NOMO-1 treated with dmso at 0.1 percent for 144 hours (cell line): ENCODE results near the gene TMEM134.
A peak's percentile ranks its signal among the peaks of the same experiment; 100 is the strongest.
"Not testable (repeated sequence)": the region's sequence is repeated elsewhere in the genome, so short reads cannot be mapped to it uniquely, and the experiment has no call there.

ENCODE experiments used
- DNase-seq: peaks from one replicate; lab custom pipeline; 2025; ENCODE audit not compliant: unreplicated experiment; lab: John Stamatoyannopoulos, UW

Gene TMEM134

DNA sequence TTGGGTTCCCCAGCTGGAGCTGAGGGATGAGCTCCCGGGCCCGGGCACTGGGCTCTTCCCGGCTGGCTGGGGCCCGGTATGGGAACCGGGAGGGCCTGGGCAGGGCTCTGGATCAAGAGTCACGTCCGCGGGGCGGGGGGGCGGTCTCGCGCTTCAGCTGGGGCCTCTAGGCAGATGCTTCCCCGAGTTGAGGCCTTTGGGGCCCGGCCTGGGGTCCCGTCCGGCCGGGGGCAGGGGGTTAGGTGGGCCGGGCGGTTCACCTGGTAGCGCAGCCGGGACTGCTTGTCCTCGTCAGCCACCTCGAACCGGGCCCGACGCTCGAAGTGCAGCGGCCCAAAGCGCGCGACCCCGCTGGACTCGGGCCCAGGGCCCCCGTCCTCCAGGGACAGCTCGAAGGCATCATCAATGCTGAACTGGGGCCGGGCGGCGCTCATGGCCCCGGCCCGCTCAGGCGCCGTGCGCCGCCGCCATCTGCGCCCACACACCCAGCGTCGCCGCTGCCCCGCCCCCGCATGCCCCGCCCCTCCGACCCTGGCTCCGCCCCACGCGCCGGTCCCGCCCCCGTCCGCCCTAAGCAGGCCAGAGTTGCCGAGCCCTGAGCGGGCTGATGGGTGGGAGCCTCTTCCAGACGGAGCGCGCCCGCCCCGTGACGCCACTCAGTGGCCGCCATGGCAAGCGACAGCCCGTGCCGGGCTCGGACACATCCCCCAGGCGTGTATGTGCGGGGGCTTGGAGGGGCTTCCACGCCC is at the start of gene TMEM134:
TMEM134 (minus strand) TSS at position 493 of the 749 bp plus-strand sequence; CDS start at position 434, 59 bp downstream.
- DNase-seq: peak; percentile 79

GRCh38 chr11:67517784-67518552 is 48.9 kb upstream of the TMEM134 start:
- DNase-seq: no peak

- no peak for DNase-seq
Measured at GRCh38 chr11:67516806-67517205, 47.8 kb upstream of the TMEM134 start.

DNA sequence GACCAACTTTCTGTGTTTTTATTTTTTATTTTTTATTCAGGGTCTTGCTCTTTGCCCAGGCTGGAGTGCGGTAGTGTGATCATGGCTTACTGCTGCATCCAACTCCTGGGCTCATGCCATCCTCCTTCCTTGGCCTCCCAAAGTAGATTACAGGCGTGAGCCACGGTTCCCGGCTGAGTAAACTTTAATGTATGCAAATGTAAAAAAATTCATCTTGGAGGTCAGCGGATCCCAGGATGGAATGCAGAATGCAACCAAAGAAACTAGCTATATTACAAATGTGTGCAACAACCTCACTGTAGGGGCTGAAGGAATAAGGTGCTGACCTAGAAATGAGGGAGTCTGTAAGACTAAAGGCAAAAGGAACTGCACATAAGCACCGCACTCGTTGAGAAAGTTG is 45.1 kb upstream of the TMEM134 start:
- no peak for DNase-seq

DNA sequence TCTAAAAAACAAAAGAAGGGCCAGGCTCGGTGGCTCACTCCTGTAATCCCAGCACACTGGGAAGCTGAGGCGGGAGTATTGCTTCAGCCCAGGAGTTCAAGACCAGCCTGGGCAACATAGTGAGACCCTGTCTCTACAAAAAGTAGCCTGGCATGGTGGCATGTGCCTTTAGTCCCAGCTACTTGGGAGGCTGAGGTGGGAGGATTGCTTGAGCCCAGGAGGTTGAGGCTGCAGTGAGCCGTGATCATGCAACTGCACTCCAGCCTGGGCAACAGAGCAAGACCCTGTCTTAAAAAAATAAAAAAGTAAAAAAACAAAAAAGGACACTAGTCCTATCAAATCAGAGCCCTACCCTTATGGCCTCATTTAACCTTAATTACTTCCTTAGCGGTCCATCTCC is 42.5 kb upstream of the TMEM134 start:
- not testable (repeated sequence) for DNase-seq

- no peak for DNase-seq
Measured at GRCh38 chr11:67510023-67510345, 40.9 kb upstream of the TMEM134 start.

DNA sequence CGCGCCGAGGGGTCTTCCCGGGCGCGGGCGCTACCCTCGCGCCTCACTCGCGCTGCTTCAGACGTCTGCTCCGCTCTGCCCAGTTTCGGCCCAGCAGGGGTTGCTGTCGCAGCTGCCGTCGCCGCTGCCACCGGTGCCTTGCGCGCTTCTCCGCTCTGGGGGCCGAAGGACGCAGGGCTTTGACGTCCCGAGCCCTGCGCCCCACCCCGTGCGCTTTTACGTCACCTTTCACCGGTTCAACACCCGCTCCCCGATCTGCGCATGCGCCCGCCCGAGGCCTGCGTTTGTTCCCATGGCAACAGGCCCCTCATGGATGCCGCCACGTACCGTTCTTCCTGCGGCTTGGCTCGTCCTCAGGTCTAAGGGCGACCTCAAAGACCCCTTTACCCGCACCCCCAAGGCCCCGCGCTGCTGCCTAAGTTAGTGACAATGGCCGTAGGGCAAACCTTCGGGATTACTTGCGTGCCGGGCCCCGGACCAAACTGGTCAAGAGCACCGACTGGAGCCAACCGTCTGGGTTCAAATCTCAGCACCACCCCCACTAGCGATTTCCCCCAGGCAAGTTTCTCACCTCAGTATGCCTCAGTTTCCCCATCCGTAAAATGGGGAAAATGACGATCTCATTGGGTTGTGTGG is 39.6 kb upstream of the TMEM134 start:
- peak; percentile 98 for DNase-seq

GRCh38 chr11:67507864-67508485 is 38.9 kb upstream of the TMEM134 start, which contains the start of gene CDK2AP2:
TSS of gene CDK2AP2 (minus strand) at chr11:67508162. CDS start at chr11:67508082, 80 bp downstream.
- DNase-seq: peak; percentile 97

DNA sequence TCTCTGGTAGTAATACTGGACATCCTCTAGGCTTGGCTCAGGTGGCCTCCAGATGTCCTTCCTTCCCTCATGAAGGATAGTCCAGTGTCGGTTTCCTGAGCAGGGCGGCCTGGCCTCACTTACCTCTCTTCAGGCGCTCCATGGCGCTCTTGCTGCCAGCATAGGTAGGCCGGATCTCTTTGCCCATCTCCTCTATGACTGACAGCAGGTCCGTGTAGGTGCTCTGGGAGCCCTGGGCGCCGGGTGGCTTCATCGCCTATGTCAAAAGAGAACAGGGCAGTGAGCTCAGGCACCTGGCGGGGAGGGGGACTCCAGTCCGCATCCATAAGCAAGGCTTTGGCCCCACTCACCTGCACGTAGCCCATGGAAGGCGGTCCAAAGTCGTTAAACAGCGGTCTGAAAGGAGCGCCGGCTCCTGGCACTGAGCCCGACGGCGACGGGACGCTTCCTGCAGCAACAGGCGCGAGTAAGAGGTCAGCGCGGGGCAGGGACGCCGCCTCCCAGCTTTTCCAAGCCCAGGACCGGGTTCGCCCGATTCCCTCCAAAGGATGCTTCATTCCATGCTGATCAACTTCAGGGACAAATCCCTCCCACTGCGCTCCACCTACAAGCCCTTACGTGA is 38.3 kb upstream of the TMEM134 start:
- DNase-seq: no peak

GRCh38 chr11:67506426-67507051 is 37.5 kb upstream of the TMEM134 start:
- no peak for DNase-seq

DNA sequence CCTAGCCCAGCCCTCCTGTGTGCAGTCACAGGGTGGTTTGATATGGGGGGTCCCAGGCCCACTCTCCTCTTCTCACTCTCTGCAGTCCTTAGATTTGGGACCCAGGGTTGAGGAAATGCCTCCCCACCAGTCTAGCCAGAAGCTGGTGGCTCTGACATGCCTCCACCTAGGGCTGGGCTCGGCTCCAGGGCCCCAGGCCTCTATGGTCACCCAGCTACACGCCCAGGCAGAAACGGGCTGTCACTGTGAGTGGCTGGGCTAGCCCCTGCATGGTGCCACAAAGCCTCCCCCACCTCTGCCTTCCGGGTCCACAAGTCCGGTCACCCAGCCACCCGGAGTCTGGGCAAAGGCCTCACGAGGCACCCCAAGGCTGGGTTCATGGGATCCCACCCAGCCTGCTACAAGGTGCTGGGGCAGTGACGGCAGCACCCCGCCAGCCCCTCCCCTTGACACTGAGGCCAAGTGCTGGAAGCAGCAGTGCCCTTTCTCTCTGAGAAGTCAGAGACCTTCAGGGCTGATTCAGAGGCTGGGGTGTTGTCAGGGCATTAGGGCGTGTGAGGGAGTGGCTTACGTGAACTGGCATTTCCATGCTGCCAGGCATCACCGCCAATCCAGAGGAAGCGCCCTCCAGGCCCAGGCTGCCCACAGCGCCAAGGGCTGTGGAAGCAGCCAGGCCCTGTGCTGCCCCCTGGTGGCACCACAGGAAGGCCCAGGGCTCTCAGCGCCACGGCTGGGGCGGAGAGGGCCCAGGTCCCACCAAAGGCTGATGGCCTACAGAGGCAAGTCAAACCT is 36.8 kb upstream of the TMEM134 start:
- peak; percentile 90 for DNase-seq

- peak; percentile 8 for DNase-seq
Measured at GRCh38 chr11:67504950-67505581, 36.0 kb upstream of the TMEM134 start, which contains the start of gene PITPNM1. TSS of gene PITPNM1 (minus strand) at chr11:67505363. CDS start at chr11:67504180, 1,183 bp downstream.

DNA sequence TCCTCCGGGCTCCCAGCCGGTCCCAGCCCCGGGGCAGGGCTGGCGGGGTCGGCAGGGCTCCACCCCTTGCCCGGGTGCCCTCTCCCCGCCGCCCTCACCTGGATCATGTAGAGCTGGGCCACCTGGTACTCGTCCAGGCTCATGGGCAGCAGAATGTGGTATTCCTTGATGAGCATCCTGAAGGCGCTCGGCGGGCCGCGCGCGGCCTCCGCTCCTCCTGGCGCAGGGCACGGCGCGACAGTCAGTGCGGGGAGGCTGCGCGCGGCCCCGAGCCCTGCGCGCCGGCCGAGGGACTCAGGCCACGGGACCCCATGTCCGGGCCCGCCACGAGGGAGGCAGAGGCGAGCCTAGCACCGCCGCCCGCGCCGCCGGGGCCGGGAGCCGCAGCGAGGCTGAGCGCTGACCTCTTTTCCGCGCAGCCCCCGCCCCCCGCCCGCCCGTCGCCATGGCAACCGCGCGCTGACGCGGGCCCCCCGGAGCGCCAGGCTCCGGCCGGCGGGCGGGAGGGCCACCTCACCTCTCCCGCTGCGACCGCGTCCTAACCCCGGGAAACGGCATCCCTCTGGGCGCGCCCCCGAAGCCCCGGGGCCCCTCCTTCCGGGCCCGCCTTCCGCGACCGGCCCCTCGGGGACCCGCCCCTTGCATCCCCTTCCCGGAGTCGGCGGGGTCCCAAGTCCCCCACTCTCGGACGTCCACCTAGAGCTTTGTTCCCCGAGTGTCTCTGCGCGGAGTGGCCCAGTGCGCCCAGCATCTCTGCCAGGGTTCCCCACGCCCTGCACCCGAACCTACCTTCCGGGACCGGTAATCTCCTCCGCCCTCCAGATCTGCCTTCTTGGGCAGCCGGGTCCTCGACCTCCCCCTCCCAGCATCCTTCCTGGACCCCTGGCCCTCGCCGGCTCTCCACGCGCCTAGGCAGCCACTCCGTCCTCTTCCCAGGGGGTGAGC is 35.2 kb upstream of the TMEM134 start:
- DNase-seq: no peak

- DNase-seq: no peak
Measured at GRCh38 chr11:67503119-67504004, 34.3 kb upstream of the TMEM134 start.

DNA sequence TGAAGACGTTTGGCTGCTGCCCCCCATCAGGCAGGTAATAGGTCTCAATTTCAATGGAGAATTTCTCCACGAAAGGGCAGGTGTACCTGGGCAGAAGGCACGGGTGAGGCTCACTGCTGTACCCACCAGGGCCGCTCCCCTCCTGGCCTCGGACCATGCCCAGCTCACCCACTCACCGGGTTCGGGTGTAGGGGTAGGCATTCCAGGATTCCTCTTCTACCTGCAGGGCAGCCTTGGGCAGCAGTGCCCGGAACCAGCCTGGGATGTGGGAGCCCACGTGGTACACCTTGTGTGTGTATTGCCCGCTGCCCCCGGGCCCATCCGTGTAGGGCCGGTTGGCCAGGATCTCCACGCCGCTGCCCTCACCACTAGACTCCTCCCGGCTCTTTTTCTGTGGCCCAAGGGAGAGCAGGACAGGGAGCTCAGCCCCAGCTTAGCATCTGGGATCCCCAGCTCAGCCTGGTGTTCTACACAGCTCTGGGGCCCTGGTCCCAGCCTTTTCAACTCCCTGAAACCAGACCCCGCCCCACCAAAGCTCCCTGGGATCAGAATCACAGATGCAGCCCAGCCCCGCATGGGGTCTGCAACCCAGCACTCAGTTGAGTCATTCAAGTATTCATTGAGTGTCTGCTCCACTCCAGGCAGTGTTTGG is 33.4 kb upstream of the TMEM134 start:
- DNase-seq: no peak

DNA sequence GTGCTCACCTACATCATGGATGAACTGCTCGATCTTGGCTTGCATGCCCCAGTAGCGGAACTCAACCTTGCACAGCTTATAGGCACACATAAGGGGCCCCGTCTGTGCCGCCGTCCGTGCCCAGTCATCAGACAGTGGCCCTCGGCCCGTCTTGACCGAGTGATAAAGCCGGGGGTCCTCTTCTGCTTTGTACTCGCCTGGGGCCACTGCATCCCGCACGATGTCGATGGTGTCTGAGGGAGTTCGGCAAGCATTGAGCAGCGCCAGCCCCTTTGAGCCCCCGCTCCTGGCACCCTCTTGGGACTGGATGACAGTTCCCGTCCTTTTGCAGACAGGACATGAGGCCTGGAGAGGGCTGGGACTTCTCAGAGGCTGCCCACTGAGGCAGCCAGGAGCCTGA is 32.8 kb upstream of the TMEM134 start:
- DNase-seq: no peak
